ENCODE results near the gene MBD6.
A peak's percentile ranks its signal among the peaks of the same experiment; 100 is the strongest.
"Not testable (repeated sequence)": the region's sequence is repeated elsewhere in the genome, so short reads cannot be mapped to it uniquely, and the experiment has no call there.

The MBD6 gene

DNA sequence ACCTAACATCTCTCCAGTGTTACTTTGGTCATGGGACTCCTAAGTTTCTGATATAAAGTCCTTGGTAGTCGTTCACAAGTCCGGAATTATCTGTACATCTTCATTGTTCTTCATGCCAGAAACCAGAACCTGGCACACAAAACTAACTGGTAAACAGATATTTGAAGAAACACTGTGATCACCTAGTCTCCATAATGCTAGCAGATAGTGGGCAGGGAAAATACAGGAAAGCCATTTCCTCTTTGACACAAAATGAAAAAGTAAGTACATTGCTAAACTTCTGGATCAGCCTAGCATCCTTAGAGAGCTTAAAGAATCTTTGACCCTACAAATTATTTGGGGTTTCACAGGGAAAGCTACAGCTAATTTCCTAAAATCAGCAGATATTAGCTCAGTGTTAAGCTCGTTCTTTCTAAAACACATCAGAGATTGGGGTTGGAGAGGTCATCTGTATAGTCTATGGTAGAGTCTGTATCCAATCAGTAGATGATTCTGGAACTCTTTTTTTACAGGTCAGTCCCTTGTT, 7.2 kb upstream of the MBD6 start:
- no peak for DNase-seq (ENCODE audit: low read depth in 2 of 2)

DNA sequence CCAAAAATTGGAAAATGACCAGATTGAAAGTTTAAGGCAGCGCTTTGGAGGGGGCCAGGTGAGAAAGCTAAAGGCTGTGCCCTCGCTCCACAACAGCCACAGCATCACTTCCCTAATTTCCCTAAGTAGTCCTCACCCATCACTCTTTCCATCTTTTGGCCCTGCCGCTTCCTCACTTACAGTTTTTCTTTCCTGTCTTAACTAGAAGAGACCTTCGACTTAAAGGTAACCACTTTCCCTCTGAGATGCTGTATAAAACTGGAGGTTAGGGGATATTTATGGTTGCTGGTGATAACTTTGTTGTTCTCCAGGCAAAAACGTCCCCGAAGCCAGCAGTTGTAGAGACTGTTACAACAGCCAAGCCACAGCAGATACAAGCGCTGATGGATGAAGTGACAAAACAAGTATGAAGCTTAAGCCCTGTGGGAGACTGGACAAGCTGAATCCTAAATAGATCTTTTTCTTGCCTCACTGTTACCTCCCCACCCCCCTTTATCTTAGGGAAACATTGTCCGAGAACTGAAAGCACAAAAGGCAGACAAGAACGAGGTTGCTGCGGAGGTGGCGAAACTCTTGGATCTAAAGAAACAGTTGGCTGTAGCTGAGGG, 6.6 kb upstream of the MBD6 start:
- no peak for DNase-seq (ENCODE audit: low read depth in 2 of 2)

DNA sequence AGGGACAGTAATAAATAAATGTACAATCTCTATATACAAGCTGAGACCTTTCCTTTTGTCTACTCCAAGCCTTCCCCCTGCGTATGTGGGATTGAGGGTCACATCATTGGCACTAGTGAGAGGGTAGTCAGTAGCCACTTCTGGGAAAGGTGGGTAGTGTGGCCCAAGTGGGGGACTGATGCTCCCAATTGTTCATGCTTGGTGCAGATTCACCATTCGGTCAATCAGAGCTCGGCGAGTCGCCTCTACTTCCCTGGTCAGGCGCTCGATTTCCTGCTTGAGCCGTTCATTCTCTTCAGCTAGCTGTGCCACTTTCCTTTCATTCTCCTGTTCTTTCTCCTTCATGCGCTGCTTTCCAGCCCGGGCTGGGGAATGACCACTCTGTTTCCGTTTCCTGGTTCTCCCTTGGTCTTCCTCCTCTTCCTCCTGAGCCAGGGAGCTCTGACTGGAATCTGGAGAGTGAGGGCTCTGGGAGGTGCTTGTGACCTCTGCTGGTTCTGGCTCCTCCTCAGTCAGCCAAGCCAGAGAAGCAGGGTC, 5.9 kb upstream of the MBD6 start:
- no peak for DNase-seq (ENCODE audit: low read depth in 2 of 2)

DNA sequence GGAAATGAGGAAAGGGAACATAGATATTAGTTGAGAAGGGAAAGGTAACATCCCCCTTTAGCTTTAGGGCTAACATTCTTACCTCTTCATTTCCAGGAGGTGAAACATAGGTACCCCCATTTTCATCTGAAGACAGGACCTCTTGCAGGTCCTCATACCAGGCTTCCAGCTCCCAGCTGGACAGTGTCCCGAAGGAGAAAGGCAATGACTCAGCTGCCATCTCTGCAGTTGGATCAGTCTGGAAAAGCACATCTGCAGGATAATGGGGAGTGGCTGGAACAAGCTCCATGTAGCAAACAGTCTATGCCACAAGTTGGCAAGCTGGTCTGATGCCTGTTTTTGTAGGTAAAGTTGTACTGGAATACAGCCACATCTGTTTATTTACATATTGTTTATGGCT, 5.4 kb upstream of the MBD6 start:
- no peak for DNase-seq (ENCODE audit: low read depth in 2 of 2)

DNA sequence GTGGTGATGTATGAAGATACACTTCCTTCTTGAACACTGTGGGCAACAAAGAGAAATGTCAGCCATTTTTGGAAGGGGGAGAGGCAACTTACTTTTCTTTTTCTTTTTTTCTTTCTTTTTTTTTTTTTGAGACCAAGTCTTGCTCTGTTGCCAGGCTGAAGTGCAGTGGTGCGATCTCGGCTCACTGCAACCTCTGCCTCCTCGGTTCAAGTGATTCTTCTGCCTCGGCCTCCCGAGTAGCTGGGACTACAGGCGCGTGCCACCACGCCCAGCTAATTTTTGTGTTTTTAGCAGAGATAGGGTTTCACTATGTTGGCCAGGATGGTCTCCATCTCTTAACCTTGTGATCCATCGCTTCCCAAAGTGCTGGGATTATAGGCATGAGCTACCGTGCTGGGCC, 4.9 kb upstream of the MBD6 start:
- not testable (repeated sequence) for DNase-seq (ENCODE audit: low read depth in 2 of 2)

DNA sequence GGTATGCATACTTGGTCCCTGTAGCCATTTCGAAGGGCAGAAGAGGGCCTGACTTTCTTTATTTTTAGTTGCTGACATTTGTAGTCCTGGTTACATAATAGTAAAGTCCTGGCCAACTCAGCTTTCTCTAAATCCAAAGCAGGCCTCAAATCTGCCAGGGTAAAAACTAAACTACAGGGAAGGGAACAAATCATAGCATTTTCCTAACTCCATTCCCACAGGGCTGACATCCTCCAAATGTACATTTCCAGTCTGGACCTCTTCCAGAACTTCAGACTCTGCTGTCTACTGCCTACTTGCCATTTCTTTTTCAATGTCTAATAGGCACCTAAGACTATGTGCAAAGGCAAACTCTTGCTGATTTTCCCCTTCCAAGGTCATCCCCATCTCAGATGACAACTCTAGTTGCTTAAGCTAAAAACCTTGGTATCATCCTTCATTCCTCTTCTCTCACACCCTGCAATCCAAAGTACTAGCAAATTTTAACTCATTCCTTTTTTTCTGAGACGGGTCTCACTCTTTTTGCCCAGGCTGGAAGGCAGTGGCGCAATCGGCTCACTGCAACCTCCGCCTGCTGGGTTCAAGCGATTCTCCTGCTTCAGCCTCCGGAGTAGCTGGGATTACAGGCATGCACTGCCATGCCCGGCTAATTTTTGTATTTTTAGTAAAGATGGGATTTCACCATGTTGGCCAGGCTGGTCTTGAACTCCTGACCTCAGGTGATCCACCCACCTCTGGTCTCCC, 4.3 kb upstream of the MBD6 start:
- DNase-seq (ENCODE audit: low read depth in 2 of 2) = no peak

DNA sequence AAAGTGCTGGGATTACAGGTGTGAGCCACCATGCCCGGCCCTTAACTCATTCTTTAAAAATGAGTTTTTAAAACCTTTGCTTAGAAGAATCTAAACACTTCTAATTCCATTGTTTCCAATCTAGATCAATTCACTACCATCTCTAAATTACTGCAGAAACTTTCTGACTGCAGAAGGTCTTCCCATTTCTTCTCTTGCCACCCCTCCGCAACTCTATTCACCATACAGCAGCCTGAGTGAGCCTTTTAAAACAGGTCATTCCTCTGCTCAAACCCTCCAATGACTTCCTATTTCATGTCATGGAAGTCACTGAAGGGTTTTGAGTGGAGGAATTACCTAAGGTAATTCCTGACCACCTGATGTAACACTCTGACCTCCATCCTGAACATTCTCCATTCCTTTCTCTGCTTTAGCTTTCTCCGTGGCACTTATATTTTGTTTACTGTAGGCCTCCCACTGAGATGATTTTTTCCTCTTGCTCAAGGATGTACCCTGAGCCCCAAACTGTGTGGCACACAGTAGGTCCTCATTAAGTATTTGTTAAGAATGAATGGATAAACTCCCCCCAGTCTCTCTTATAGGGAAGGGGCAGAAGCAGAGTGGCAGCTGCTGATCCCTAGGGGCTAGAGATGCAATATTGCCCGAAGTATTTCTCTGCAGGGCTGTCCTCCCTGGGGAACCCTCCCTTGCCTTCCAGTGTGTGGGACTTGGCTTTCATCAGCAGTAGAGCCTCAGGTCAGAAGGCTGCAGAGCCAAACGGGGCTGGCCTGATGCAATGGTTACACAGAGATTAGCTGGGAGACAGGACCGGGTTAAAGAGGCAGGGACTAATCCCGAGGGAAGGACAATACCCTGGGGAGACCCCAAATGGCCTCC, 3.5 kb upstream of the MBD6 start:
- DNase-seq (ENCODE audit: low read depth in 2 of 2) = no peak

DNA sequence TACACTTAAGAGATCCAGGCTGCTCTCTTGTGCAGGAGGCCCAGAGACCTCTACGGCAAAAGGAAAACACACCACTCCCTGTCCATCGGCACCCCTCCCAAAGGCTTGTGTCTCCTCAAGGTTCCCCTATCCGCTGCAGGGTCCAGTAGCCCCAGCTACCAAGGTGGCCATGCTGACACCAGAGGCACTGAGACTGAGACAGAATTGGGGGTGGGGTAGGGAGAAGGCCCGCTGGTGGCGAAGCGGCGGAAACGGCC, 2.9 kb upstream of the MBD6 start:
- no peak for DNase-seq (ENCODE audit: low read depth in 2 of 2)

DNA sequence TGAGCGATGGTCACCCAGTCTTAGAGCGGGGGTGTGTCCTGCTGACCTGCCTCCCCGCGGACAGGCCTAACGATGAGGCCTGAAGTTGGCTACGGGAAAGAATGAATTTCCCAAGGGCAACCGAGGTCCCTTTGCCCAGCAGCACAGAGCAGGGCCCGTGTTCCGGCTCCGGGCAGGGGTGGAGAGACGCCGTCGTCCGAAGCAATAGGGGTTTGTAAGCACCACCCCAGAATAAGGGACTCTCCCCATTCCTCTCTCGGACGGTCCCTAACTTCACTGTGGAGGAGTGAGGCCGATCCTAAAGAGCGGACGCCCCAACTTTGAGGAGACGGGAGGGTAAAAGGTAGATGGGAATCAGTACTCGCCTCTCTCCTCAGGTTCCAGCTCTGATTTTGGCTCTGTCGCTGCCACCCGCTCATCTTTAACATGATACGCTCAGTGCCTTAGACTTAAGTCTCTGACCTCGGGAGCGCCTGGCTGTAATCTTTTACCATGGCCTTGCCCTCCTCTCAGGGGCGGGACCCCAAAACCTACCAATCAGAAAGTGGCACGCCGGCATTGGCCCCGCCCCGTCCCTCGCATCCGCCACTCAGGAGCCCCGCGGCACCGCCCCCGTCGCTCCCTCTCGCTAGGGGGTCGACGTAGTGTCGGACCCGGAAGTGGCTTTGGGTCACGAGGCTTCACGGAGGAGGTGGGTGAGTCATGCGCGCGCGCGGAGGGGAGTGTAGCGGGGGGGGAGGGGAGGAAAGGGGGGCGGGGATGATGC, 2.4 kb upstream of the MBD6 start, which contains the start of gene DDIT3:
Gene DDIT3 (minus strand): TSS at position 462 of the 766 bp plus-strand sequence. CDS start 3,108 bp downstream, outside the sequence.
- peak; percentile 99 to 100 for DNase-seq (ENCODE audit: low read depth in 2 of 2)

DNA sequence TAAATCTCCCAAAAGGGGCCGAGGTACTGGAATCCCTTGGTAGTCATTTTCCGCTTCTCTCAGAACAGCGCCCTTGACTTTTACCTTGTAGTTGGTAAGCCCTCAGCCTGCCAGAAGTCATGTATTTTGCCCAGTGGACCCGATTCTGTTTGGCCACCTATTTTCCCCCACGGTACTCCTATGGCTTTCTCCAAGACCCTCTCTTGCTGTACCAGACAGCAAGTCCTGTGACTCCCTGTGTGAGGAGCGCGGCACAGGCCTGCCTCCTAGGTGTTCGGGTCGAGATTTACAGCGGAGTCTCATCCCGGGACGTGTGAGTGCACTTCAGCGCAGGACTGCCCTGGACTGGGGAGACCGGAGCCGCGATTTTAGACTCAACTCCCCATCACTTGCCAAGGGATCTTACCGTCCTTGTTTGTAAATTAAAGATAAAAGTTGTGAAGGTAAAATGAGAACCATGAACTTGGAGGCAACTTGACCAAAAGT, 1.1 kb upstream of the MBD6 start:
- no peak for DNase-seq (ENCODE audit: low read depth in 2 of 2)

DNA sequence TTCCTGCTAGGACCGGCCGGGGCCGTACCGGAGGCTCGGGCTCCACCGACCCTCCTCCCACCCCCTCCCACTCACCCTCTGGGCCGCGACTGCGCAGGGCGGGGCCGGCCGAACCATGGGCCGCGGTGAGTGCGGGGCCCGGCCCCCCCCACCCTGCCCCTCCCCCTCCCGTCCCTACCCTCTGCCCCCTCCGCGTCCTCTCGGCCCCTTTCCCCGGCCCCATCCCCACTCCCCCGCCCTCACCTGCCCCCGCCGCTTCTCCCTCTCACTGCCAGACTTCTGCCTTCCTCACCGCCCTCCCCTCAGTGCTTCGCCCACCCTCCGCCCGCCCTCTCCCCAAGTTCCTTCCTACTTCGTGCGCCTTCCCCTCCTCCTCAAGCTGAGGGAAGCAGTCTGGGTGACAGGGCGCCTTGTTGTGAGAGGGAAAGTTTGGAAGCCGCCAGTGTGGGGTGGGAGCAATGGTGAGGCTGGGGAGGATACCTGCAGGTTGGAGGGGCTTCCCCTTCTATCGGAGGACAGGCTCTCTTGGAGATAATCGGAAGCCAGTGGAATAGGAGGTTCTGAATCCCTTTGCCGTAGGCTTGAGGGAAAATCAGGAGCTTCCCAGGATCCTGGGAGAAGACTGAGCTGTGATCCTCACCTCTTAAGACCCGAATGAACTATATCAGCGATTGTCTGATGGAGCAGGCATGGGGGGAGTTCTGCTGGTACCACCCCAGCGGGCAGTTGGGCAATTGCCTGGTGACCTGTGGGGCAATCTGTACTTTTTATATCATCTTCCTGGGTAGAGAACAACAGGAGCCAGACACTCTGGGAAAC, 472 bp downstream of the MBD6 start:
- no peak for DNase-seq (ENCODE audit: low read depth in 2 of 2)

DNA sequence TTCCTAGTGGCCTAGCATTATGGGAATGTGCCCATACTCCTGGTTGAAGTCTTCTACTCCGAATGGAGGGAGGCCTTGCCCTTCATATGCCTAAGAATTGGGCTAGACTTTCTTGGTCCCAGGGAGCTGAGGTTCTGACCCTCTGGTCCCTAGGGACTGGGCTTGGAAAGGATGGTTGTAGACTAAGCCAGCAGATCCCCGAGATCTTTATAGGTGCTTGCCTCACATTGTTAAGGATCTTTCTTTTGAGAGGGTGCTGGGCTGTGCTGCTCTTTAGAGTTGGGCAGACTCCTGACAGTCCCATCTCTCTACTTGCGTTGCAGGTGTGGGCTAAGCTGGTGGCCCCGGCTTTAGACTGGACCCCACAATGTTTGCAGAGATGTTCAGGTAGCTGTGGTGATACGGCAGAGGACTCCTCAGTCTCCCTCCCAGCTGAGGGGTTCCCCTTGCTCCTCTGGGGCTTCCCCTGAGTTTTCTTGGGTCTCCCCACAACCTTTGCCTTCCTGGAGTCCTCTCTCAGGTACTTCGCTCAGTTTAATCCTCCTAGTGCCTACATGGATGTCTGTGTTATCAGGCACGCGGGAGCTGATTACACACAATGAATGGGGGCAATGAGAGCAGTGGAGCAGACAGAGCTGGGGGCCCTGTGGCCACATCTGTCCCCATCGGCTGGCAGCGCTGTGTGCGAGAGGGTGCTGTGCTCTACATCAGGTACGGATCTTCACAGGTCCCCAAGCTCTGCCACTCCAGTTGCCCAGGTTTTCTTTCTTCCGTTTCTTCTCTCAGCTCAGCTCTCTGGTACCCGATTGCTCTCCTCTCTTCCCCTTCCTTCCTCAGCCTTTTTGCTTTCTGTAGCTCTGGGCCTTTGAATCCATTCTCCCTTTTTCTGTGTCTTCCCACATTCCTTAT, 1.3 kb downstream of the MBD6 start:
- DNase-seq (ENCODE audit: low read depth in 2 of 2) = no peak

DNA sequence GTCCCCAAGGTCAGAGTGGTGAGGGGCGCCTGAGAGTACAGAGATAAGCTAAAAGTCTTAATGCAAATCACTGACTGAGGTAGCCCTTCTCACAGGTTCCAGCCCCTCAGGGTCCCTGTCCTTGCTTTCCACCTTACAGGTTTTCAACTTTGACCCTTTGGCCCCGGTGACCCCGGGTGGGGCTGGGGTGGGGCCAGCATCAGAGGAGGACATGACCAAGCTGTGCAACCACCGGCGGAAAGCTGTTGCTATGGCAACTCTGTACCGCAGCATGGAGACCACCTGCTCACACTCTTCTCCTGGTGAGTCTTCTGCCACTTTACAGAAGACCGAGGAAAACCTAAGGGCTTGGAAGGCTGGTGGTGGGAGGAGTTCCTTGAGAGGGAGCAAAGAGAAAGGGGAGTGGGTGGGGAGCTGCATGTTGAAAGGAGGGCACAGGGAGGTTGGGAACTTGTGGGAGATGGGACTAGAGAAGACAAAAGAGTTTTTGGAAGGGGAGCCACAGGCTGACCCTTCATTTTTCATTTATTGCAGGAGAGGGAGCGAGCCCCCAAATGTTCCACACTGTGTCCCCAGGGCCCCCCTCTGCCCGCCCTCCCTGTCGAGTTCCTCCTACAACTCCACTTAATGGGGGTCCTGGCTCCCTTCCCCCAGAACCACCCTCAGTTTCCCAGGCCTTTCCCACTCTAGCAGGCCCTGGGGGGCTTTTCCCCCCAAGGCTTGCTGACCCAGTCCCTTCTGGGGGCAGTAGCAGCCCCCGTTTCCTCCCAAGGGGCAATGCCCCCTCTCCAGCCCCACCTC, 2.4 kb downstream of the MBD6 start:
- DNase-seq (ENCODE audit: low read depth in 2 of 2) = no peak

DNA sequence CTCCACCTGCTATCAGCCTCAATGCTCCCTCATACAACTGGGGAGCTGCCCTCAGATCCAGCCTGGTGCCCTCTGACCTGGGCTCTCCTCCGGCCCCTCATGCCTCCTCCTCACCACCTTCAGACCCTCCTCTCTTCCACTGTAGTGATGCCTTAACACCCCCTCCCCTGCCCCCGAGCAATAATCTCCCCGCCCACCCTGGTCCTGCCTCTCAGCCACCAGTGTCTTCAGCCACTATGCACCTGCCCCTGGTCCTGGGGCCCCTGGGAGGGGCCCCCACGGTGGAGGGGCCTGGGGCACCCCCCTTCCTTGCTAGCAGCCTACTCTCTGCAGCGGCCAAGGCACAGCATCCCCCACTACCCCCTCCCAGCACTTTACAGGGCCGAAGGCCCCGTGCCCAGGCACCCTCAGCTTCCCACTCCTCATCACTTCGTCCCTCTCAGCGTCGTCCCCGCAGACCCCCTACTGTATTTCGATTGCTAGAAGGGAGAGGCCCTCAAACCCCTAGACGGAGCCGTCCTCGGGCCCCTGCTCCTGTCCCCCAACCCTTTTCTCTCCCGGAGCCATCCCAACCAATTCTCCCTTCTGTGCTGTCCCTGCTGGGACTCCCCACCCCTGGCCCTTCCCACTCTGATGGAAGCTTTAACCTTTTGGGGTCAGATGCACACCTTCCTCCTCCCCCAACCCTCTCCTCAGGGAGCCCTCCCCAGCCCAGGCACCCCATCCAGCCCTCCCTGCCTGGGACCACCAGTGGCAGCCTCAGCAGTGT, 3.2 kb downstream of the MBD6 start:
- DNase-seq (ENCODE audit: low read depth in 2 of 2) = no peak

DNA sequence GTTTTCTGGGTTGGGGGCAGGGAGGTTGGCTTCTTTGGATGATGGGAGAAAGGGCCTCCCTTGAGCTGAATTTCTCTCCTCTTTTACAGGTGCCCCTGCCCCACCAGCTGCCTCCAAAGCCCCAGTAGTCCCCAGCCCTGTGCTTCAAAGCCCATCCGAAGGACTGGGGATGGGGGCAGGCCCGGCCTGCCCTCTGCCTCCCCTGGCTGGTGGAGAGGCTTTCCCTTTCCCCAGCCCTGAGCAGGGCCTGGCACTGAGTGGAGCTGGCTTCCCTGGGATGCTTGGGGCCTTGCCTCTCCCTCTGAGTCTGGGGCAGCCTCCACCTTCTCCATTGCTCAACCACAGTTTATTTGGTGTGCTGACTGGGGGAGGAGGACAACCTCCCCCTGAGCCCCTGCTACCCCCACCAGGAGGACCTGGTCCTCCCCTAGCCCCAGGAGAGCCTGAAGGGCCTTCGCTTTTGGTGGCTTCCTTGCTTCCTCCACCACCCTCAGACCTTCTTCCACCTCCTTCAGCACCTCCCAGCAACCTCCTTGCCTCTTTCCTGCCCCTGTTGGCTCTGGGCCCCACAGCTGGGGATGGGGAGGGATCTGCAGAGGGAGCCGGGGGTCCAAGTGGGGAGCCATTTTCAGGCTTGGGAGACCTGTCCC, 4.0 kb downstream of the MBD6 start:
- no peak for DNase-seq (ENCODE audit: low read depth in 2 of 2)

DNA sequence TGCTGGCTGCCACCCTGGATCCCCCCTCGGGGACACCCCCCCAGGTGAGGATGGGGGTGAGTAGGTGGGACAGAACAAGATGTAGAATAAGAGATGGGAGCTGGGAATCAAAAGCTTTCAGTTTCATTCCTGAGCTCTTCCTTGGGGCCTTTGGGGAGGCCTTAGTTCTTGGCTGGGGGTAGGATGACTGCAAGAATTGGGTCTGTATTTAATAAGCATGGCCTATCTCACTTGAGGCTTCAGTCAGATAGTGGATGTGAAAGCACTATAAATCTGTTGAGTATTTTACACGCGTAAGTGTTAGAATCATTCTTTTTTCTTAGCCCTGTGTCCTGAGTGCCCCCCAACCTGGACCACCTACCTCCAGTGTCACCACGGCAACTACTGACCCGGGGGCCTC, 4.6 kb downstream of the MBD6 start:
- DNase-seq (ENCODE audit: low read depth in 2 of 2) = no peak

DNA sequence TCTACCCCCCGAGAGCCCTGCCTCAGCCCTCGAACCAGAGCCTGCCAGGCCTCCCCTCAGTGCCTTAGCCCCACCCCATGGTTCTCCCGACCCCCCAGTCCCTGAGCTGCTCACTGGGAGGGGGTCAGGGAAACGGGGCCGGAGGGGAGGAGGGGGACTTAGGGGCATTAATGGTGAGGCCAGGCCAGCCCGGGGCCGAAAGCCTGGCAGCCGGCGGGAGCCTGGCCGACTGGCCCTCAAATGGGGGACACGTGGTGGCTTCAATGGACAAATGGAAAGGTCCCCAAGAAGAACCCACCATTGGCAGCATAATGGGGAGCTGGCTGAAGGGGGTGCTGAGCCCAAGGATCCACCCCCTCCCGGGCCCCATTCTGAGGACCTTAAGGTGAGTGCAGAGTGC, 5.6 kb downstream of the MBD6 start:
- no peak for DNase-seq (ENCODE audit: low read depth in 2 of 2)

Measured in activated CD8-positive, alpha-beta memory T cell treated with anti-CD3 and anti-CD28 coated beads for 4 hours (primary cell).